ENCODE data around the gene RD3L. TPM values are rescaled to one million over a fixed set of nuclear protein-coding genes. Genes with fewer than 3 reads are reported as not detected.
A peak's percentile ranks its signal among the peaks of the same experiment; 100 is the strongest.

Gene RD3L
- total and polyA plus RNA-seq, 2 of the 13 experiments (the other 11 are each of a cell fraction or from before 2014, with no cell fraction given), result not detected

DNA sequence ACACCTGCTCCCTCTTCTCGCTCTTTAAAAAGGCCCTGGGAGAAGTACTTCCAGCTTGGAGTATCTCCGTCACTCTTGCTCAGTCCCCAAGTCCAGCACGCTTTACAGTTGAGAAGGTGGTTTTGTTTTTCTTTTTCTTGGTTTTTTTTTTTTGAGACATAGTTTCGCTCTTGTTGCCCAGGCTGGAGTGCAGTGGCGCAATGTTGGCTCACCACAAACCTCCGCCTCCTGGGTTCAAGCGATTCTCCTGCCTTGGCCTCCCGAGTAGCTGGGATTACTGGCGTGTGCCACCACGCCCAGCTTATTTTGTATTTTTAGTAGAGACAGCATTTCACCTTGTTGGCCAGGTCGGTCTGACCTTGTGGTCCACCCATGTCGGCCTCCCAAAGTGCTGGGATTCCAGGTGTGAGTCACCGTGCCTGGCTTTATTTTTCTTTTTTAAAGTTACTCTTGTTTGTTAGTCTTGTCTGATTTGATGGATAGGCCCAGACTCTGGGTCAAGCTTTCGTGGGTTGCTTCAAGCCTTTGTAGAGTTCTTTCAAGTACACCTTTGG lies 12.2 kb downstream of the RD3L start:
- 11% methylated on average over 14 of the region's 14 CpGs for WGBS (ENCODE audit: low lambda C conversion rate)
- TF ChIP-seq, protein P1, sequence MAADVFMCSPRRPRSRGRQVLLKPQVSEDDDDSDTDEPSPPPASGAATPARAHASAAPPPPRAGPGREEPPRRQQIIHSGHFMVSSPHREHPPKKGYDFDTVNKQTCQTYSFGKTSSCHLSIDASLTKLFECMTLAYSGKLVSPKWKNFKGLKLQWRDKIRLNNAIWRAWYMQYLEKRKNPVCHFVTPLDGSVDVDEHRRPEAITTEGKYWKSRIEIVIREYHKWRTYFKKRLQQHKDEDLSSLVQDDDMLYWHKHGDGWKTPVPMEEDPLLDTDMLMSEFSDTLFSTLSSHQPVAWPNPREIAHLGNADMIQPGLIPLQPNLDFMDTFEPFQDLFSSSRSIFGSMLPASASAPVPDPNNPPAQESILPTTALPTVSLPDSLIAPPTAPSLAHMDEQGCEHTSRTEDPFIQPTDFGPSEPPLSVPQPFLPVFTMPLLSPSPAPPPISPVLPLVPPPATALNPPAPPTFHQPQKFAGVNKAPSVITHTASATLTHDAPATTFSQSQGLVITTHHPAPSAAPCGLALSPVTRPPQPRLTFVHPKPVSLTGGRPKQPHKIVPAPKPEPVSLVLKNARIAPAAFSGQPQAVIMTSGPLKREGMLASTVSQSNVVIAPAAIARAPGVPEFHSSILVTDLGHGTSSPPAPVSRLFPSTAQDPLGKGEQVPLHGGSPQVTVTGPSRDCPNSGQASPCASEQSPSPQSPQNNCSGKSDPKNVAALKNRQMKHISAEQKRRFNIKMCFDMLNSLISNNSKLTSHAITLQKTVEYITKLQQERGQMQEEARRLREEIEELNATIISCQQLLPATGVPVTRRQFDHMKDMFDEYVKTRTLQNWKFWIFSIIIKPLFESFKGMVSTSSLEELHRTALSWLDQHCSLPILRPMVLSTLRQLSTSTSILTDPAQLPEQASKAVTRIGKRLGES (CRISPR knock-in tag; IDR thresholded peaks at IDR 0.05; ENCODE audit: borderline replicate concordance), result no peak
- TF ChIP-seq RBAK (CRISPR knock-in tag; IDR thresholded peaks at IDR 0.05) (no peak), POLR2AphosphoS2 (IDR thresholded peaks at IDR 0.05; ENCODE audit: low read depth, low read length) (no peak), ZNF782 (CRISPR knock-in tag; IDR thresholded peaks at IDR 0.05; ENCODE audit: borderline replicate concordance) (no peak), FOSL2 (CRISPR knock-in tag; IDR thresholded peaks at IDR 0.05) (peak; percentile 79), ZNF17 (CRISPR knock-in tag; IDR thresholded peaks at IDR 0.05) (no peak), ZNF652 (CRISPR knock-in tag; IDR thresholded peaks at IDR 0.05; ENCODE audit: borderline replicate concordance, low read depth) (no peak), TOE1 (CRISPR knock-in tag; IDR thresholded peaks at IDR 0.05) (no peak), ETV6 (CRISPR knock-in tag; conservative IDR thresholded peaks at IDR 0.05) (no peak), RAD51 (IDR thresholded peaks at IDR 0.05; ENCODE audit: borderline replicate concordance) (no peak), RARA (CRISPR knock-in tag; IDR thresholded peaks at IDR 0.05) (peak; percentile 59; the same call in 1 of the 2 replicates), ZMYM3 (CRISPR knock-in tag; IDR thresholded peaks at IDR 0.05) (no peak), NR2F1 (CRISPR knock-in tag; IDR thresholded peaks at IDR 0.05) (no peak), ETV5 (CRISPR knock-in tag; IDR thresholded peaks at IDR 0.05; ENCODE audit: borderline replicate concordance) (no peak), FOXA1 (IDR thresholded peaks at IDR 0.05) (no peak), FOXA1 (CRISPR knock-in tag; IDR thresholded peaks at IDR 0.05) (no peak), TCF12 (IDR thresholded peaks at IDR 0.05) (no peak), TCF12 (CRISPR knock-in tag; IDR thresholded peaks at IDR 0.05) (no peak), HOXA3 (CRISPR knock-in tag; IDR thresholded peaks at IDR 0.05) (no peak), TCF7 (IDR thresholded peaks at IDR 0.05; ENCODE audit: low read depth) (peak; percentile 35; the same call in 1 of the 2 replicates)
- TF ChIP-seq, protein P2, sequence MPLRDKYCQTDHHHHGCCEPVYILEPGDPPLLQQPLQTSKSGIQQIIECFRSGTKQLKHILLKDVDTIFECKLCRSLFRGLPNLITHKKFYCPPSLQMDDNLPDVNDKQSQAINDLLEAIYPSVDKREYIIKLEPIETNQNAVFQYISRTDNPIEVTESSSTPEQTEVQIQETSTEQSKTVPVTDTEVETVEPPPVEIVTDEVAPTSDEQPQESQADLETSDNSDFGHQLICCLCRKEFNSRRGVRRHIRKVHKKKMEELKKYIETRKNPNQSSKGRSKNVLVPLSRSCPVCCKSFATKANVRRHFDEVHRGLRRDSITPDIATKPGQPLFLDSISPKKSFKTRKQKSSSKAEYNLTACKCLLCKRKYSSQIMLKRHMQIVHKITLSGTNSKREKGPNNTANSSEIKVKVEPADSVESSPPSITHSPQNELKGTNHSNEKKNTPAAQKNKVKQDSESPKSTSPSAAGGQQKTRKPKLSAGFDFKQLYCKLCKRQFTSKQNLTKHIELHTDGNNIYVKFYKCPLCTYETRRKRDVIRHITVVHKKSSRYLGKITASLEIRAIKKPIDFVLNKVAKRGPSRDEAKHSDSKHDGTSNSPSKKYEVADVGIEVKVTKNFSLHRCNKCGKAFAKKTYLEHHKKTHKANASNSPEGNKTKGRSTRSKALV (CRISPR knock-in tag; IDR thresholded peaks at IDR 0.05), result no peak
- TF ChIP-seq, protein P3, sequence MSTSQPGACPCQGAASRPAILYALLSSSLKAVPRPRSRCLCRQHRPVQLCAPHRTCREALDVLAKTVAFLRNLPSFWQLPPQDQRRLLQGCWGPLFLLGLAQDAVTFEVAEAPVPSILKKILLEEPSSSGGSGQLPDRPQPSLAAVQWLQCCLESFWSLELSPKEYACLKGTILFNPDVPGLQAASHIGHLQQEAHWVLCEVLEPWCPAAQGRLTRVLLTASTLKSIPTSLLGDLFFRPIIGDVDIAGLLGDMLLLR (CRISPR knock-in tag; IDR thresholded peaks at IDR 0.05), result no peak

More for the DNA sequence above, 12.2 kb downstream of the RD3L start:
- intact Hi-C loops (cut with micrococcal nuclease; ENCODE audit: unreplicated experiment) (no loop called here), in situ Hi-C loops (cut with HindIII; ENCODE audit: extremely low pct_ligation_motif_present, low pct_unique_long_range_greater_than_20kb) (no loop called here)
- Histone ChIP-seq H3K4me2 (ENCODE audit: low read depth, low read length) (peak overlapping the region; percentile 10; the same call in 1 of the 2 replicates), H3K27me3 (ENCODE audit: control insufficient read depth in 1 of 2, insufficient read depth in 2 of 2, low read length in 2 of 2) (no peaks in the 10 kb centered on the region), H3K9ac (ENCODE audit: insufficient read depth, low read depth, low read length) (no peak overlapping the region), H2AFZ (ENCODE audit: low read length) (no peak overlapping the region), H3K79me2 (ENCODE audit: insufficient read depth, low read length) (no peaks in the 10 kb centered on the region), H4K20me1 (ENCODE audit: insufficient read depth, low read length) (no peaks in the 10 kb centered on the region), H3K4me3 (replicated peaks in 1 of 3; ENCODE audit: insufficient read depth in 1 of 3, low read depth in 2 of 3, low read length in 3 of 3) (no peak overlapping the region), H3K36me3 (replicated peaks in 1 of 2; ENCODE audit: control insufficient read depth in 1 of 2, insufficient read depth in 2 of 2, low read length in 2 of 2) (no peaks in the 10 kb centered on the region), H3K4me1 (ENCODE audit: insufficient read depth, low read length) (peaks cover 59% of the 10 kb centered on the region), H3K9me3 (ENCODE audit: low read length) (no peaks in the 10 kb centered on the region), H3K27ac (ENCODE audit: extremely low read length, insufficient read depth, low read length) (no peak overlapping the region)
- ATAC-seq, result no peak
- POLR2A ChIA-PET, result interaction anchor here (0.9 kb wide), 1 partner anchor 50 kb away, joined by 3 read pairs; no protein-coding TSS in a partner anchor
- FAIRE-seq, result no peak
- CTCF ChIA-PET (ENCODE audit: low intra/inter-chr PET ratio, low total read pairs), result no interaction called here
- BruUV-seq (replicated peaks), result no TSS peak
- DNase-seq (ENCODE audit: low spot score), result peak; percentile 48
